HCEC 1CT (cell line): ENCODE results near the gene CLIC6.
"Not testable (repeated sequence)": the region's sequence is repeated elsewhere in the genome, so short reads cannot be mapped to it uniquely, and the experiment has no call there.

ENCODE experiments used
- DNase-seq: peaks from one replicate; pipeline ENCODE4 v3.0.0-alpha.2; 2017

The CLIC6 gene

GRCh38 chr21:34693192-34693810, 24.5 kb downstream of the CLIC6 start:
- peak; percentile 59 for DNase-seq

- DNase-seq = no peak
Observed at GRCh38 chr21:34695434-34695833, 26.6 kb downstream of the CLIC6 start.

GRCh38 chr21:34696121-34696520, 27.3 kb downstream of the CLIC6 start:
- no peak for DNase-seq

GRCh38 chr21:34697826-34698225, 29.0 kb downstream of the CLIC6 start:
- DNase-seq = no peak

GRCh38 chr21:34698270-34699015, 29.6 kb downstream of the CLIC6 start:
- DNase-seq = no peak

GRCh38 chr21:34700605-34701004, 31.8 kb downstream of the CLIC6 start:
- no peak for DNase-seq

- DNase-seq = no peak
Observed at GRCh38 chr21:34701726-34702125, 32.9 kb downstream of the CLIC6 start.

- DNase-seq = peak; percentile 37
Observed at GRCh38 chr21:34702341-34703170, 33.8 kb downstream of the CLIC6 start.

- DNase-seq = no peak
Observed at GRCh38 chr21:34703571-34703970, 34.8 kb downstream of the CLIC6 start.

- DNase-seq = no peak
Observed at GRCh38 chr21:34704119-34704518, 35.3 kb downstream of the CLIC6 start.

- DNase-seq = no peak
Observed at GRCh38 chr21:34705011-34705410, 36.2 kb downstream of the CLIC6 start.

GRCh38 chr21:34706337-34706736, 37.5 kb downstream of the CLIC6 start:
- no peak for DNase-seq

- DNase-seq = no peak
Observed at GRCh38 chr21:34707876-34708325, 39.1 kb downstream of the CLIC6 start.

GRCh38 chr21:34713621-34714020, 44.8 kb downstream of the CLIC6 start:
- DNase-seq = no peak

- no peak for DNase-seq
Observed at GRCh38 chr21:34715518-34715917, 46.7 kb downstream of the CLIC6 start.

GRCh38 chr21:34715985-34716596, 47.3 kb downstream of the CLIC6 start:
- DNase-seq = no peak

- DNase-seq = not testable (repeated sequence)
Observed at GRCh38 chr21:34718529-34718928, 49.7 kb downstream of the CLIC6 start.

- DNase-seq = no peak
Observed at GRCh38 chr21:34722684-34723300, 54.0 kb downstream of the CLIC6 start.

GRCh38 chr21:34724131-34724856, 55.5 kb downstream of the CLIC6 start:
- no peak for DNase-seq

GRCh38 chr21:34724857-34725195, 56.0 kb downstream of the CLIC6 start:
- DNase-seq = no peak

GRCh38 chr21:34726627-34727337, 58.0 kb downstream of the CLIC6 start:
- no peak for DNase-seq
